HG03066 (cell line): ENCODE measurements around the gene SMIM3.

Experiments
- ATAC-seq: cut with Tn5 transposase; IDR thresholded peaks from one replicate; pipeline ENCODE4 v1.9.1; 2021; ENCODE audit warnings: low read depth; ENCODE audit not compliant: unreplicated experiment

Gene SMIM3

GRCh38 chr5:150764530-150764929 is 14.0 kb upstream of the SMIM3 start:
- no peak for ATAC-seq

GRCh38 chr5:150765011-150765798 is 13.4 kb upstream of the SMIM3 start:
- no peak for ATAC-seq

- ATAC-seq, result no peak
Observed at GRCh38 chr5:150765799-150766169, 12.8 kb upstream of the SMIM3 start.

- no peak for ATAC-seq
Observed at GRCh38 chr5:150766251-150766650, 12.3 kb upstream of the SMIM3 start.

- no peak for ATAC-seq
Observed at GRCh38 chr5:150771034-150771795, 7.3 kb upstream of the SMIM3 start.

GRCh38 chr5:150774145-150774544 is 4.4 kb upstream of the SMIM3 start:
- ATAC-seq, result no peak

GRCh38 chr5:150777685-150778084 is 872 bp upstream of the SMIM3 start:
- ATAC-seq, result no peak

- ATAC-seq, result no peak
Observed at GRCh38 chr5:150778088-150778516, 455 bp upstream of the SMIM3 start.

GRCh38 chr5:150779397-150780186 is 1.0 kb downstream of the SMIM3 start:
- ATAC-seq, result no peak

GRCh38 chr5:150780187-150780692 is 1.7 kb downstream of the SMIM3 start:
- peak; percentile 53 for ATAC-seq

GRCh38 chr5:150780816-150781221 is 2.3 kb downstream of the SMIM3 start:
- no peak for ATAC-seq

GRCh38 chr5:150781706-150782614 is 3.4 kb downstream of the SMIM3 start:
- ATAC-seq, result no peak

- ATAC-seq, result no peak
Observed at GRCh38 chr5:150782850-150783249, 4.3 kb downstream of the SMIM3 start.

- peak; percentile 40 for ATAC-seq
Observed at GRCh38 chr5:150783422-150783928, 4.9 kb downstream of the SMIM3 start.

- ATAC-seq, result no peak
Observed at GRCh38 chr5:150785950-150786349, 7.4 kb downstream of the SMIM3 start.

- no peak for ATAC-seq
Observed at GRCh38 chr5:150786876-150787275, 8.3 kb downstream of the SMIM3 start.

GRCh38 chr5:150787656-150788055 is 9.1 kb downstream of the SMIM3 start:
- ATAC-seq, result no peak

- ATAC-seq, result no peak
Observed at GRCh38 chr5:150788977-150789376, 10.4 kb downstream of the SMIM3 start.

GRCh38 chr5:150789450-150789849 is 10.9 kb downstream of the SMIM3 start:
- no peak for ATAC-seq
